Fibroblast of skin of back (primary cell): ENCODE data around the gene ANKRD6.

Experiments used
- DNase-seq: peaks from one replicate; pipeline ENCODE4 v3.0.0-alpha.2; 2013

Gene ANKRD6

DNA sequence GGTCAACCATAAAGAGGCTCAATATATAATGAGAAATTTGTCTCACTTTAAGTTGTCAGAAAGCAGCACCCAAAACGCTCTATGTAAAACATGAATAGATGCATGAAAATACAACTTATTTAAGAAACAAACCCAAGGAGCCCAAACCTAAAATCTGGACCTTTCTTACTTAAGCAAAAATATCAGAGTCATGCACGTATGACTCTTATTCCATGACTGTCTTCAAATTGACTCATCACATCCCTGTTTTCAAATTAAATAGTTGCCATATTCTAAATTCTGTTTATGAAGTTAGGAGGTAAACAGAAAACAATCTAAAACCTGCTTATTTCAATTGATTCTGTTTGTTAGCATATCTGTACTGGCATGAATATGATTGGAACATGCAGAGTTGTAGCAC is 42.1 kb downstream of the ANKRD6 start:
- peak; percentile 49 for DNase-seq

DNA sequence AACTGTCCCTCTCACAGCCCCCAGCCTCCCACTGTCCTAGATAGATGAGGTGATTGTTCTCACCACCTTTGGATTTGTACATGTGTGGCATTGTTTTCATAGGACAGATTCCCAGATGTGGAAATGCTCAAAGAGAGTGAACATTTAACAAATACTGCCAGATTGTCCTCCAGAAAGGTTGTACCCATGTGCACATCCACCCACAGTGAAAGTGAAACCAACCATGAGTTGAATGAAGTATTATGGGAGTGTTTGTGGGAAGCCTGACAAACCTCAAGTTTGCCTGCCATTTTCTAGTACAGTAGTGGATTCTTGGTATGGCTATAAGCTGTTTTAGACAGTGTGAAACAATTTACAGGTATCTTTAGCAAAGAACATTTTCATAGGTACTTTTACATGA is 42.7 kb downstream of the ANKRD6 start:
- DNase-seq, result peak; percentile 46

DNA sequence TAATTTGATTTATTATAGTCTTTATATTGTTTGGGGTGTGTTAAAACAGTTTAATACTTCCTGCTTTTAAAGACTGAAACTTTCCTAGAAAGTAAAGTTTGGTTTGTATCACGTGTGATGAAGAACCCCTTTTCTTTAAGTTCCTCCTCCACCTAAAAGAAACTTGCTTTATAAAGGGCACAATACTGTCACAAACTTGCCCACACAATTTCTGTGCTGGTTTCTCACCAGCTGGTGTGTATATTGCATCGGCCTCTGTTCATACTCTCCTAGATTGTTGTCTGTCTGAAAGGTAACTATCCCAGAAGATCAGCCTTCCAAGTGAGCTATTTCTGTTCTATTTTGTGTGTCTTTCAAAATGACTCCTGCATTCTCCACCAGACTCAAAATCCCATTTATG is 46.9 kb downstream of the ANKRD6 start:
- DNase-seq, result no peak

- no peak for DNase-seq
These were observed 48.7 kb downstream of the ANKRD6 start for GRCh38 chr6:89481695-89482094.

GRCh38 chr6:89482126-89482525 is 49.2 kb downstream of the ANKRD6 start:
- DNase-seq, result peak; percentile 77

DNA sequence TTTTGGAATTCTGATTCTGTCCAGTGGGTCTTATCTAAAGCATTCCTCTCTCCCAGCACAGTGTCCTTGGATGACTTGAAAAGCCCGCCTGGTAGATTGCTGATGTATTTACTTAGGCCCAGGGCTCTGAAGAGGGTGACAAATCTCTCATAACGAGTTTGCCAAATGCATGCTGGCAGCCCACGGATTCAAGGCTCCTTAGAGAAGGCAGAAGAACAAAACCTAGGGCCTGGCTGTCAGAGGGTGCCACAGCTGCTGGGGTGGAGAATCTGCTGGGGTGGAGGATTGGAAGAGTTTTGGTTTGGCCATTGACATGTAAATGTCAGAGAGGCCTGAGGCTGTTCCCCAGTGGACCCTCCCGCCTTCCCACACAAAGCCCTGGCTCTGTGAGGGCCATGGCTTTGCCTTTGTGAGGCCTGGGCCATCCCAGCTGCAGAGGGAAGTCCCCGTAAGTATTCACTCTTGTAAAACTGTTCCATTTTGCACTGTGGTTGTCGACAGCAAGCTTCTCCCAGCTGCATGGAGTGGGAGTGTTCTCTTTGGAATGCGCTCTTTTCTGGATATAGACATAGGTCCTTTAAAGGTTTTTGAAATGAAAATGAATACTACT is 50.3 kb downstream of the ANKRD6 start:
- DNase-seq, result peak; percentile 92

DNA sequence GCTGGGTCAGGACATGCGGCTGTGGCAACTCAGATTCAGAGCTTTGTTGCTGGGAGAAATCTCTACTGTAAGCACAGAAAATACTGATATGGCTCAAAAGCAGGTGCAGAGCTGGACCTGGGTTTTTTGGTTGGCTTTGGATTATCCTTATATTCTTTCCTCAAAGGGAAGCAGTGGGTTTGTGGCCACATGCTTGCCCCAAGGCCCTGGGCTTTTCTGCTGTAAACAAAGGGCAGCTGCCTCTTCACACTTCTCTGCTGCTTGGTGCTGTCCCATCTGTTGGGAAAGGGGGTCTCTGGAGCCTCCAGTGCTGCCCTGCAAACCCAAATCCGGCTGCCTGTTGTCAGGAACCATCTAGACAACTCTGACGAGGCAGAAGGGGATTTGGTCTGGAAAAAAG is 52.4 kb downstream of the ANKRD6 start:
- no peak for DNase-seq

DNA sequence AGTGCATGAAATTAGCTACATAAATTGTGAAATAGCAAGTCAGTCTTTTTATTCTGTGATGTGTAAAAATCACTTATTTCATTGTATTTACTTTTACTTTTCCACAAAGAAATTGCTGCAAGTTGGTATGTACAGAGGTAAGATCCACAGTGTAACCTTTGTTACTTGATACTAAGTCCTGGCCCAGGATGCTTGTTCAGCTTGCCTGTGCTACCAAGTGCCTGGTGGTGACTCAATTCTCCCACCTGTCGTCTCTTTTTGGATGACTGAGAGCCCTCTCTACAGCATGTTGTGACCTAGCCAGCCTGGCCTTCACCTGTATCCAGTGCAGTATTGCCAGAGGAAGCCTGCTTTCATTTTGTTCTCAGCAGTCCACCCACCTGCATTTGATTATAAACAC is 54.9 kb downstream of the ANKRD6 start:
- DNase-seq, result no peak

GRCh38 chr6:89488438-89488837 is 55.5 kb downstream of the ANKRD6 start:
- DNase-seq, result no peak

DNA sequence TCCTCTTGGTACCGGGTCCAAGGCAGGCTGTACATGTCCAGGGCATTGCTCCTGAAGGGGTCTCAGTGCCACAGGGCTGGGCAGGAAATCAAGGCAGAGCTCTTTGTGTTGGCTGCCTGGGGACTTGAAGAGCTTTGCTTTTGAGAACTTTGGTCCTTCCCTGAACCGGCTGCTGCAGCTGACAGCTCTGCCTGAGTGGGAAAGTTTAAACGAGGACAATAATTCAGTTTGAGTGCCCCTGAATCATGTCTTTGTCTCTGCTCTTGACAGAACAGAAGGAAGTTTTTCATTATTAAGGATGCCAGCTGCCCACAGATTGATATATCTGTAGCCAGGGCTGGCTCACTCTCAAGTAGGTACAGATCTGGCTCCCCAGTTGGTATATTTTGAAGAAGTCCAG is 56.1 kb downstream of the ANKRD6 start:
- DNase-seq, result no peak

- no peak for DNase-seq
These were observed 59.2 kb downstream of the ANKRD6 start for GRCh38 chr6:89492025-89492640.

DNA sequence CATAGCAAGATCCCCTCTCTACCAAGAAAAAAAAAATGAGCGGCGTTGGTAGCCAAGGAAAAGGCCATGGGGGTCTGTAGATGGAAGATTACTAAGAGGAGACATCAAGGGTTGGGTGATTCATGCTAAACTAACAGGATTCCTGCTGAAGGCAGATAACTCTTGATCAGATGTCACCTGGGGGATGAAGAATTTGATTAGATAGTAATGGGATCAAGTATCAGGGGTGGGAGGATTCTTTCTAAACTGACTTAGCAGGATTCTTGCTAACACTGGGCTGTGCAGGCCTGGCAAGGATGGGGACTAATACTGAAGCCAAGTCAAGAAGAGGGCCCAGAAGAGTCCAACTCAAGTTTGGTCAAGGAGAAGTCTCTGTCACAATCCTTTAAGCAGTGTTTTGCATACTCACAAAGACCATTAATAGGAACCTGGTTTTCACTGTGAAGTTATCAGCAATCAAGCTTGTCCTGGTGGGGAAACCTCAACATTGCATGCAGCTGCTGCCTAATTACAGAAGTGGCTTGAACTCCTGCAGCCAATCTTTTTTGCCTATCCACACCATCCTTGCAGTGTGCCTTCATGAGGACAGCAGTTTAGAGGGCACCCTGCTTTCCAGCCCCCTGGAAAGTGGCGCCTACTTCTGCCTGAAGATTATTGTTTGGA is 61.3 kb downstream of the ANKRD6 start:
- DNase-seq, result no peak

DNA sequence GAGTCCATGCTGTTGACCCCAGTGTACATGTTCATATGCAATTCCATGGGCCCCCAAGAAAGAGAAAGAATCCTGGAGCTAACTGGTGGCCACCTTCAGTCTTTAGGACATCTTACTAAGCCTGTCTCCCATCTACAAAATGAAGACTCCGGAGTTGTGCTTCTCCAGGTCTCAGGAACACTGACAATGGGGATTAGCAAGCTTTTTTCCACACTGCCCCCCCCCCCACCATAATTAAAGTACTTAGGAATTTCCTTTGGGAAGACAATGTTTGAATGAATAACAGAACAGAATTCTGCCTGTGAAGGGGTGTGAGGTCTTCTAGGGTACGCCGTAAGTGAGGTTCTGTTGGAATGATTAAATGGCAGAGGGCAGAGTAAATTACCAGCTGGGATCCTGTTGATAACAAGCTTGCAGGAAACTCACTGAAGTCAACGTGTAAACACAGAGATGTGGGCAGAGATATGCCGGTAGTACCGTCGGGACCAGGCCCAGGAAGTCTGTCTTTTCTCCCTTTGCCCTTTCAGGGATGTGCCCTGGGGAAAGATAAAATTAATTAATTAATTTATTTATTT is 63.1 kb downstream of the ANKRD6 start:
- no peak for DNase-seq

DNA sequence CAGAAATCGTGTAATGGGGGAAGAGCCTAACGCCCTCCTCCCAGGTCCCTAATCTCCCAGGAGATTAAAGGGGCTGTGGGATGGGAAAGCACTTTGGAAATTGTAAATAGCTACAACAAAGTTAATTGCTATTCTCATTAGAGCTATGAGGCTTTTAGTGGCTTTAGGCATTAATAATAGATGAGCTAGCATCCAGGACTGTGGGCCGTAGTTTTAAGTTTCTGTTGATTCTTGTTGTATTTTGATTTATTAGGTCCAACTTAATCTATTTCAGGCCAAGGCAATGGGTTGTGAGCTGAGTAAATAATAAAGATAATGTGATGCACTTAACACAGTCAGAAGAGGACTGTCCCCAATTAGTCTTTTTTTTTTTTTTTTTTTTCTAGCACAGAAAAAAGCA is 67.7 kb downstream of the ANKRD6 start:
- no peak for DNase-seq

DNA sequence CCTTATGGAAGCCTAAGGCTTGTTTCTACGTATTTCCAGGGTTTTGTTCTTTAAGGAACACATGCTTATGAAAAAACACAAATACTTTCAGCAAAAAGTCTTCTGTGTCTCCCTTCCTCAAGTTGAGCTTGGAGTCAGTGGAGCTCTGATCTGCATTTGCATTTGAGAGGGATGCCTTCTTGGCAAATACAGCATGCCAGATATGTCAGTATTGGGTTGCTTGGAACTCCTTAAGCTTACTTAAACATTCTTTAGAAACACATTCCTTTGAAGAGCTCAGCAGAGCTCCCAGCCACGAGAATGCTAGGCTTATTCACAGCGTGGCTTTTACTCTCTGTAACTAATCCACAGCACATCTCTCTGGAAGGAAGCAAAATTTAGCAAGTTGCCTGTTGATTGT is 68.3 kb downstream of the ANKRD6 start:
- peak; percentile 72 for DNase-seq

DNA sequence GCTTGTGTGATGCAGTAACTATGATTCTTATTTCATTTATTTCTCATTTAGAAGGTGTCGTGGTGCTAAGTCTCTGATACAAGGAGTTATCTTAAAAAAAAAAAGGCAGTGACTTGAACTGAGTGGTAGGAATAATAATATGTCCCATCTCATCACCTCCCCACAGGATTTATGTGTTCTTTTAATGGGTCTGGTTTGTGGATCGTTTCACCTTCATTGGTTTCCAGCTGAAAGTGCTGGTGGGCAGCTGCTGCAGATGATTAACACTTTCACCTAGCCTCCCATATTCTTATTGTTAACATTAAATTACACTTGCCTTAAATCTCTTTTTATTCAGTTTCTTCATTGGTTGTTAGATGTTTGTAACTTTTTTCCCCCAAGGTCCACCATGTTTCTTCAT is 68.8 kb downstream of the ANKRD6 start:
- no peak for DNase-seq

DNA sequence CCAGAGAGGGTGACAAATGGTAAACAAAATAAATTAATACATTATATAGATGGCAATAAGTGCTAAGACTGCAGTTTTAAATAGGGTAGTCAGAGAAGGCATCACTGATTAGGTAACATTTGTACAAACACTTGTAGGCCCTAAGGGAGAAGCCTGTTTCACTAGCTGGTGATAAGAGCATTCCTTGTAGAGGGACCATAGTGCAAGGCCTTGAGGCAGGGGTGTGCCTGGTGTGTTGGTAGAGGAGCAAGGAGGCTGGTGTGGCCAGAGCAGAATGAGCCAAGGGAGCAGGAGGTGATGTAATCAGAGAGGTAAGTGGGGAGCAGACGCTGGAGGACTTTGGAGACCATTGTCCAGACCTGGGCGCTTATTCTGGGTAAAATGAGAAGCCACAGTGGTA is 70.7 kb downstream of the ANKRD6 start:
- no peak for DNase-seq

DNA sequence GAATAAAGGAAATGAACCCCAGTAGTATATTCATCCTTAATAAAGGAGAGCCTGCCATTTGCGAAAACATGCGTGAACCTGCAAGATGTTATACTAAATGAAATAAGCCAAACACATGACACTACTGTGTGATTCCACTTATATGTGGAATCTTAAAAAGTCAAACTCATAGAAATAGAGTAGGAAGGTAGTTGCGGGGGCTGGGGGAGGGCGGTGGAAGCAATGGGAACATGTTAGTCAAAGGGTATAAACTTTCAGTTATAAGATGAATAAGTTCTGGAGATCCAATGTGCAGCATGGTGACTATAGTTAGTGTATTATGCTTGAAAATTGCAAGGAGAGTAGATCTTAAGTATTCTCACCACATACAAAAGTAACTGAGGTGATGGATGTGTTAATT is 72.9 kb downstream of the ANKRD6 start:
- no peak for DNase-seq

DNA sequence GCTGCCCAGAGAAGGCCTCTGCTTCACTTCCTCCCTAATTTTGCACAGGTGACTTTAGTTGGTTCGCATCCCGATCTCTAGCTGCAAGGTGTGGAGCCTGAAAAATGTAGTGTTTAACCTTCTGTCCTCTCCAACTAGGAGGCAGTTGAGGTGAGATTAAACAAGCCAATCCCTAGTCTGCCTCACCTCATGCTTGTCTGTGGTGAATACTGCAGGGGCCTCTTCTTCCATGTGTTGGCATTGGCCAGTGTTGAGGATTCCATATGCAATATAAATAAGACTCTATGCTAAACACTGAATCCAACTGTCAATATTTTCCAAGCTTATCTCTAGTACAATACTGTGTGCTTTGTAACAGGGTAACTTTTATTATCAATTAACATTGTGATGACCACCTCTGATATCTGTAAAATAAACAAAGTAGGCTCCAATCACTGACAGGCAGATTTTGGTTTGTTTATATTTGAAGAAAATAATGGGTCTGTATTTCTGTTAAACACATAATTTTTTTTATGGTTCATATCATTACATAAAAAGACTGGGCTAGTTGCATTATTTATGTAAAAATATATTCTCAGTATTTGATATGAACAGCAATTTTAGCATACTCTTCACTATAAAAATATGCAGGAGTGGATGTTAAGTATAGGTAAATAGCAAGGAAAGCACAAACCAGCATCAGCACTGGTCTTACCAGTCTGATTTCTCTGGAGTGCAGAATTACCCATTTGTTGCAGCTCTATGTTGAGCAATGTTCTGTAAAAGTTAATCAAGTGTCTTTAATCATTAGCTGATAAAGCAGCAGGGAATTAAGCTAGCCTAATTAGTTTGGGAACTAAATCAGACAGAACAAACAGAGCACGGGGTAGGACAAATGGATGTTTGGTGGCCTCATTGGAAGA is 74.0 kb downstream of the ANKRD6 start:
- DNase-seq, result no peak

GRCh38 chr6:89508755-89509563 is 76.0 kb downstream of the ANKRD6 start:
- DNase-seq, result no peak

DNA sequence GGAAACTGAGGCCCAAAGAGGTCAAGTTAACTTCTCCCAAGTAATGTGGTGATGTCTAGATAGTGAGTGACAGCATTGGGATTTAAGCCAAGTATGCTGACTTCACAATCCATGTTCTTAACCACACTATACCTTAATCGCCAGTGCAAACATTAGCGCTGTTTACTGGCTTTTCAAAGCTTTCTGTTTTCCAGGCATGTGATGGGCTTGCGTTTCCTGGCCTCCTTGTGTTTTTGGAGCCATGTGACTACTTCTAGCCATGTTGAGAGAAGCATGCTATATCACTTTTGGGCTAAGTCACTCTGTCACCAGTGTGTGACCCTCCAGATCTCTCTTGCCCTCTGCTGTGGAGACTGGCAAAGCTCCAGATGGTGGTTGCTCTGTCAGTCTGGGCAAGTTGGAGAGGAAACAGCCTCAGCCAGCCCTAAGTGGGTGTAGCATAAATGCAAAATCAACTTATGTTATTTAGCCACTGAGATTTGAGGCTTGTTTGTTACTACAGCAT is 76.9 kb downstream of the ANKRD6 start:
- no peak for DNase-seq

DNA sequence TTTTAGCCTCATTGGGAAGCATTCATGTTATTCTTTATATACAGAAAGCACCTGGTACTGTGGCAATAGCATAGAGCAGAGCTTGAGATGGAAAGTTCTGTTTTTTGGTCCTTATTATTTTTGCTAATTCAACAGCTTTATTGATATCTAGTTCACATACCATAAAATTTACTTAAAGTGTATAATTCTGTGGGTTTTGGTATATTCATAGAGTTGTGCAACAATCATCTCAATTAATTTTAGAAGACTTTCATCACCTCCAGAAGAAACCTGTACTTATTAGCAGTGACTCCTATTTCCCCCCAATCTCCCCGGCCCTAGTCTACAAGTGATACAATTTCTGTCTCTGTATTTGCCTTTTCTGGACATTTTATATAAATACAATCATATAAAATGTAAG is 77.4 kb downstream of the ANKRD6 start:
- DNase-seq, result no peak
